Stimulated activated CD4-positive, alpha-beta T cell treated with anti-CD3 and anti-CD28 coated beads, Interleukin-1b, Interleukin-23, amount 100 ng/mL, for 4 hours (primary cell): ENCODE data around the gene NRN1.

Source experiments
- DNase-seq, 2 donors: peaks; one replicate each; pipeline ENCODE4 v3.0.0-alpha.2; 2020; ENCODE audit warnings: low read depth in 2 of 2

The NRN1 gene

DNA sequence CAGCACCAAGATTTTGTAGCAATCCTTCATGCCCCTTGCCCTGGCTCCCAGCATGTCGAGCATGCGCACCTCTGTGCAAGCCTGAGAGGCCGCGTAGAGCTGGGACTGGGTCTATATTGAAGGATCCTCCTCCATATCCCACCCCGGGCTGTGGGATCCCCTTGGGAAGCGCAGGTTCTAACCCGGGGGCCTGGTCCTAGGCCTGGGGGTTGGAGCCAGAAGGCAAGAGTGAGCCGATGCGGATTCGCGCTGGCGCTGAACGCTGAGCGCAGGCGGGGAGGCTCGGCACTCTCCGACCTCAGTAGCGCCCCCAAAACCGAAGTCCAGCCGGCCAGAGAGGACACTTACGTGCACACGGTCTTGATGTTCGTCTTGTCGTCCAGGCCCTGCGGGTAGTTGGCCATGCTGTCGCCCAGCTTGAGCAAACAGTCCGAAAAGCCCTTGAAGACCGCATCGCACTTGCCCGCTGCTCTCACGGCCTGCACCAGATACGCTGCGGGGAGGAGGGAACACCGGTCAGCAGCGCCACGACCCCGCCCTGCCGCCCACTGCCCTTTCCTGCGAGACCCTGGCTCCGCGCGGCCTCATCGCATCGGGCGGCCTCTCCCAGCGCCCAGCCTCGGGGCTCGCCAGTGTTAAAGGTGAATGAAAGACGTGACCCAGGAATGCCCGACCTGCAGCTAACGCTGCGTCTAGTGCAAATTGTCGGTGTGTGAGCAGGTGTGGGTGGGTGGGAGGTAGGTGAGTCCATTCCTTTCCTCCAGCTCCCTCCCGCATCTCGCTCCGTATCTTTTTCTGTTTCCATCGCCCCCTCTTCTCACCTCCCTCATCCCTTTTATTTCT is 4.5 kb downstream of the NRN1 start:
- no peak for DNase-seq

- no peak for DNase-seq
These were observed 5.3 kb downstream of the NRN1 start for GRCh38 chr6:6001443-6001842.

DNA sequence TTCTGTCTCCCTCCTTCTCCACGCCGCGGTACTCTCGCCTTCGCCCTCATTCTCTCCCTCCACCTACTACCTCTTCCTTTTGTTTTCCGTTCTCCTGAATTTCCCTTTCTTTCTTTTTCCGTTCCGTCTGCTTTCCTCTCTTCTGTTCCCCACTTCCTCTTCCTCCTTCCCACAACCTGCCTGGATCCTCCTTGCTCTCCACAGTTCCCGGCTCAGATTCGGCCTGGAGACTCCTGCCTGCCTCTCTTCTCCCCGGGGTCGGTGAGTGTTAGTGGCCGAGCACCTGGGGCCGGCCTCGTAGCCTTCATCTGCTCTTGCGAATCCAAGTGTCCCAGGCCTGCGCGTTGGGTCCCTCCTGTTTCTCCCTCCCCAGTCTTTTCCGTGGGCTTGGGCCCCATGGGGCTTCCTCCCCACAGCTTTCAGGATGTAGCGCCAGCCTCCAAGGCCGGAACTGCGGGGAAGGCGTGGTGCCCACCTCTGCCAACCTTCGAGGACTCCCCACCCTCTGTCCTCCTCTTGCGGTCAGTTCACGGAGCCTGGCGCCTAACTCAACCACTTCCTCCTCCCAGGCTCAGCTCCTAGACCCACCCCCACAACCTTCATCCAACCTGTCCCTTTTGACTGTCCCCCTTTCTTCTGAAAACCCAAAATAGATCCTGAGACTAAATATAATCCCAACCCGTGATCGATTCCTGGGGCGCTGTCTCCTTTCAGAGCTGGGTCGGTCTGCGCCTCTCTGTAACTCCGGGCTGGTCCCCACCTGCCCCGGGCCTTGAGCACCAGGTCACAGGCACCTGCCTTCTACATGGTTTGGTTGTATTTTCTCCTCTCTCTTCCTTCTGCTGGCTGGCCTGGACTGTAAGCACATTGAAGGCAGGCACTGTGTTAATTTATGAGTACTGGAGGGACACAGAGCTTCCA is 6.8 kb downstream of the NRN1 start:
- DNase-seq = no peak

DNA sequence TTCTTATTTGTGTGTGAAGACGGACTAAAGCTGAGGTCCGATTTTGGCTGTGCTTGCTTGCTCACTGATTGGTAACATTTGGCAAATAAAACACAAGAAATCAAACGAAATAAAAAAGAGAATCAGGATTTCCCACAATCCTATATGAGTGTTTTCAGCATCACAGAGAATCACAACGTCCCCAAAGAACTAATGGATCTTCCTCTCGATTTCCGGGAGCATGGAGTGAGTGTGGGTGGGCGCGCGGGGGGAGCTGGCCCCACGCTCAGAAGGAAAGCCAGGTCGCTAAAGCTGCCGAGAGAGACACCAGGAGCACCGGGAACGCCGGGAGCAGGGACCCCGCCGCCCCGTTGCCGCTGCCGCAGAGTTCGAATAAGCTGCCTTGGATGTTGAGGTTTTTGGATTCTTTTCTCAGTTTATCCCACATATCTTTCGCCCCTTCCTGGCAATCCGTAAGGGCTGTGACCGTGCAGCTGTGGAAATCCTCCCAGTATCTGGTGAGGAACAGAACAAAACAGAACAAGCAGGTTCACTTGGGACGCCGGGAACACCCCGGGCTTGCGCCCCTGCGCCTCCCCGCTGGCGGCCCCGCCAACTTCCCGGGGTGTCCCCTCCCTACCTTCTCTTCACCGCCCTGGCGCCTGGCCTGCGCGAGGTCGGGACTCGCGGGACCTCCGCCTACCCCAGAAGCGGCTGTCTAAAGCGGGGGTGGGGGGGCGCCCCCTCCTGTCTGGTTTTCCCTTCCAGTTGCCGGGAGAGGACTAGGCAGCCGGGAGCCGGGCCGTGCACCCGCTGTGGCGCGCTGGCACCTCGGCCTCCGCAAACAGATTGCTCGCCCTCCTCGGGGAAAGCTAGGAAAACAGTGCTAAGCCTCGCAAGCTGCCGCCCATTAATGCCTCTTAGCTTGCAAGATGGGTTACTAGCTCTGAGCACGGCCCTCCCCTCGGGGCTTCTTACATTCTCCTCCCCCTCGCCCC is 7.7 kb downstream of the NRN1 start:
- no peak for DNase-seq

GRCh38 chr6:5998236-5998635 is 8.5 kb downstream of the NRN1 start:
- DNase-seq = no peak

- no peak for DNase-seq
These were observed 9.2 kb downstream of the NRN1 start for GRCh38 chr6:5997420-5997987.

DNA sequence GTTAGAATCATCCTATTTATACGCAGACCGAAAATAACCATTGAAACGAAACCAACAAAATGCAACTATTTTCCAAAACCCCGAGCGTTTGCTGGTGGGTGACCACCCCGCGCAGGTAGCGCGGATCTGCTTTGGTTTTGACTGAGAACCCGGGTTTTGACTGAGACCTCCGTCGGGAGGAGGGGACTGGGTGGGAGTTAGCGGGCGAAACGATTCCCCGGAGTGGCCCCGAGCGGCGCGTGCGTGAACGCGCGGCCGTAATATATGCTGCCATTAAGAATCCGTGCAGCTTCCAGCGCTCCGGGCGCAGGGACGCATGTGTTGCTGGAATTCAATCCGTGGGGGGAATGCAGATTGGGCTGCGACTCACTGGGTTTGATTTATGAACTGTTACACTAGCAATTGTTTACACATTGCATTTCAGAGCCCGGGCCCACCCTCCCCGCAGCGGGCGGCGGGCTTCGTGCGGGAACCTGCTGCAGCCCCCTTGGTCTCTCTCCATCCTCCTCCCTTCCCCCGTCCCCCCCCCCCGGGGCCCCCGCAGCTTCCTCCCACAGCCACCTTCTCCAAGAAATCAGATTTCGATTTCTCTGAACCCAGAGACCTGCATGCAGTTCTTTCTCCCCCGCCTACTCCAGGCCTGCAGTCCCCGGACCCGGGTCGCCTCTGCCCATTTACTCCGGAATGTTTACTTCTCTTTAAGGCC is 9.9 kb downstream of the NRN1 start:
- no peak for DNase-seq

DNA sequence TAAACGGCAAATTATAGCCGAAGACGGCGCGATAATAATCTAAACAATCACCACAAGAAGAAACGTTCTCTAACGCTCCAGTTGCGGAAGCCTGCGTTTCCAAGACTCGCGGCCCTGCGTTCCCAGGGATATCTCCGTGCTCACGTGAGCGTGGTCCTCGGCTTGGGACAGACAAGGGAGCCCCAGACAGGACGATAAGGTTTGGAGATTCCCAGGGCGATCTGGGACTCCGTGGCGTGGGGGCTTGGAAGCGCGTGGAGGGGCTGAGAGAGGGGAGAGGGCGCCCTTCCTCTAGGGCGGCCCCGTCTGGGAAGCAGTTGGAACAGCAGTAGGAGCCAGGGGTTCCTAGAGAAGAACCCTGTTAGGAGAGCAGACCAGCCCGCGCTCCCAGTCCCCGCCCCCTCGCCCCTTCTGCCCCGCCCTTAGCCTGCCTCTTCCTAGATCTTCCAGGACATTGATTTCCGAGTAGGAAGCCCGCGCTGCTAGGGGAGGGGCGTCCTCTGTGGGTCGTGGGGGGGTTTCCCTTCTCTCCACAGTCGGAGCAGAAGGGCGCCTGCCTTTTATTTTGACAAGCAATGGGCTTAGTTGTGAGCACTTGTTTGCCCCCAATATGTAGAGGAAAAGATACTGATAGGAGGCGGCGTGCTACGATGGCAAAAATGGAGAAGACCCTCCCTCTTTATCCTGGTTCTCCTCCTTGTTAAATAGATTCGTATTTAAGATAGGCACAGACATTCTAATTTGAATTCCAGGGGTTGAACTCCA is 10.6 kb downstream of the NRN1 start:
- no peak for DNase-seq

DNA sequence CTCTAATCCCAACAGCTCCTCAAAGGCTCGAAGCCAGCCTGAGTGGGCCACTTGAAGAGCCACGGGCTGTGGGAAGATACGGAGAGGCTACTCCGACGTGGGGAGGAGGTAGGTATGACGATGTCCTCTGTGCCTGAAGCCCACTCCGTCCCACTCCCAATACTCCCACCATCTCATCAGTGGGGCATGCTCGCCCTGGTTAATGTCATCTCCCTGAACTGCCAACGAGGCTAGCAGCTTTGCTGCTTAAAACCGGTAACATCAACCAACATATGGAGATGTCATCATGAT is 11.1 kb downstream of the NRN1 start:
- DNase-seq = no peak

GRCh38 chr6:5994999-5995657 is 11.6 kb downstream of the NRN1 start:
- no peak for DNase-seq

DNA sequence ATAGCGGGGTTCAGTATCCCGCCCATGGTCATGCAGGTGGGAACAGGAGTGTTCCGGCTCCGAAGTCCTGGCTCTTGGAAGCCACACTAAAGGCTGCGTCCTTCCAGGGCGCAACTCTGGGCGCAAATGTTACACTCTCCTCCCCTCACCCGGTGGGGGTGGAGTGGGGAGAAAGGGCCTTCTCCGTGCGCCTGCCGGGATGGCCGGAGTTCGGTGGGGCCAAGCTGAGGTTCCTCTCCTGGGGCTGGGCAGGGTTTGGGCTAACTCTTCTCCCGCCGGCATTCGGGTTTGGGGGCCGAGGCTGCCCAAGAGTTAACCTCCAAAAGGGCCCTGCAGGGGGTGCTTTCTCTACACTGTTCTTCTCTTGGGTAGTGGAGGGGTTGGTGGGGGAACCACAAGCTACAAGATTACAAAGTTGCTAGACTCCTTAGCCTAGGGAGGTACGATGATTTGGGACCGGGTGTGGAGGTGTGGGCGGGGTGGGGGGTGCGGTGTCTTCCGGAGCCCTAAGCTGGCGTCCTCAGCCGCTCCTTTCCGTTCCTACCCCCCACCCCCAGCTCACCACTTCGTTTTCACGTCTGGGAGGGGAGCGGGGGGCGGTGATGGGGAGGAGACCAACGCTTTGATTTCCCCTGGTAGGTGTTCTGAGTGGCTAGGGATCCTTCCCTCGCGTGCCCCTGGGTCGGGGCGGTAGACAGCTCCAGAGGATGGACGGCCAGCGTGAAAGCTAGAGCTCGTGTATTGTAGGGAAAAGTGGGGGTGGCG is 12.3 kb downstream of the NRN1 start:
- DNase-seq = no peak

- DNase-seq = no peak
These were observed 14.0 kb downstream of the NRN1 start for GRCh38 chr6:5992551-5993225.

DNA sequence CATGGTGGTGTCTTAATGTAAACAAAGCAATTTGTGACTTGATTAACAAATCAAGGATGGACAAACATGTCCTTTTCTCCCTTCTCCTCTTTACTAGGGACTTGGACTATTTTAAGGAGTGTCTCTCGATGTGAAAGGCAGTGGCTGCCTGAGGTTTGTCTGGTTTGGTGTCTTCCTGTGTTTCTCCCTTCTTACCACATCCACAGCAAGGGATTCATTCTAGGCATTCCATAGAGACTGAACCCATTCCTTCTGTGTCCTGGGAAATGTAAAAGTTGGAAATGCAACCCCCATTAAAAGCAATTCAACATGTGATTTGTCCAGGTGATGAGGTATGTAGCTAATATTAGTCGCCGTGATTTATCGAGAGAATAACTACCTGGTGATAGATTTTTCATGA is 15.9 kb downstream of the NRN1 start:
- no peak for DNase-seq

DNA sequence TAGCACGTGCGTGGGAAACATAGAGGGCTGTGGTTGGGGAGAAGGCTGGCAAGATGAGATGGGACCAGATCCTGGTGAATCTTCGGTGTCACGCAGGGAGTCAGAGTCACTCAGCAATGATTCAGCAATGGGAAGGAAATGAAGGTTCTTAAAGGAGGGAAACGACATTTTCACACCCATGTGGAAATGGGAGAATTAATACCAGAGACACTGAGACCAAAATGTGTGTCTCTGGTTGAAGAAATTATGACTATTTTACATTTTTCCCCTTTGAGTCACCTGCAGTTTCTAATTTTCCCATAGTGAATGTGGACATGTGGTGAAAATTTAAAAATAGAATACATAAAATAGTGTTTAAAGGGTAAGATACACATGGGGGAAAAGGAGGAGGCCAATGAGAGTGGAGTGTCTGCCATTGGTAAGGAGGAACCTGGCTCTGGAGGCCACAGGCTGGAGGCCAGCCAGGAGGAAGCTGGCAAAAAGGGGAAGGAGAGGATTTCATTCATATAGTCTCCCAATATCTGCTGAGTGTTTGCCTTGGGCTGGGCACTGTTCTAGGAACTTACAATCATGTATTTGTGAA is 17.5 kb downstream of the NRN1 start:
- no peak for DNase-seq

- DNase-seq = no peak
These were observed 19.9 kb downstream of the NRN1 start for GRCh38 chr6:5986861-5987260.

DNA sequence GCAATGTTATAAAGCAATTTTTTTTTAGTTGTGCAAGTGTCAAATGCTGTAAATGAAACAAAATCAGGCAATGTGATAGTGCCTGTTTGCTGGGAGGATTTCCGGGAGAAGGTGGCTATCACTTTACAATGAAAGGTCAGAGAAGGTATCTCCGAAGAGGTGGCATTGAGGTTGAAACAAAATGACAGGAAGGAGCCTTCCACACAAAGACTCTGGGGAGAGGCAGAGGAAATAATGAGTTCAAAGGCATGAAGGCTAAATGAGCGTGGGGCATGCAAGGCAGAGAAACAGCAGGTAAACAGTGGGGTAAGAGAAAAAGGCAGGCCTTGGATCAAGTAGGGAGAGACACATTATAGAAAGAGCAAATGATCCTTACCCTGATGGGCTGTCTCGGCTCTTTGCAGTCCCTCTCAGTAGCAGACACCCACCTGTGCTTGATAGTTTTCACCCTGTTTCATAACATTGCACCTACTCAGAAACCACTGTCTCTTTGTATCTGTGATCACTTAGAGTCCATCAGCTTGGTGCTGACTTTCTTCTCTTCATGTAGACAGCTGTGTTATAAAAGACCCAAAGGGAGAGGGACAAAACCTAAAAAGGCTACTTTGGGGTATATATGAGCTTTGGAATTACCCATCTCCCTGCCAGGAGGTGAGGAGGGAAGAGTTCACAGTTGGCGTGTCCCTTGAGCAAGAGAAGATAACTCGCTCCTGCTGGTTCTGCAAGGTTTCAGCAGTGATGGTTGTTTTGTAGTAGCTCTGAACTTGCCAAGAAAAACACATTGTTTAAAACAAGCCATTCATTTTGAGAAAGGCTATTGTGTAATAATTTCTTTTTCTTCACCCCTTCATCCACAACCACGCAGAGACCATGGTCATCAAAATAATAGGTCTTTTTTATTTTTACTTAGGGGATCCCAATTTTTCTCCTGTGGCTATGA is 22.3 kb downstream of the NRN1 start:
- no peak for DNase-seq
